Stimulated activated CD4-positive, alpha-beta T cell treated with anti-CD3 and anti-CD28 coated beads, Interleukin-1b, Interleukin-23, amount 100 ng/mL, for 24 hours (primary cell): ENCODE results near the gene ADD1.

ENCODE experiments used
- DNase-seq, 4 experiments: peaks; one replicate each; pipeline ENCODE4 v3.0.0-alpha.2; 2020; ENCODE audit warnings: low read depth in 4 of 4, low spot score in 1 of 4

ADD1 gene

DNA sequence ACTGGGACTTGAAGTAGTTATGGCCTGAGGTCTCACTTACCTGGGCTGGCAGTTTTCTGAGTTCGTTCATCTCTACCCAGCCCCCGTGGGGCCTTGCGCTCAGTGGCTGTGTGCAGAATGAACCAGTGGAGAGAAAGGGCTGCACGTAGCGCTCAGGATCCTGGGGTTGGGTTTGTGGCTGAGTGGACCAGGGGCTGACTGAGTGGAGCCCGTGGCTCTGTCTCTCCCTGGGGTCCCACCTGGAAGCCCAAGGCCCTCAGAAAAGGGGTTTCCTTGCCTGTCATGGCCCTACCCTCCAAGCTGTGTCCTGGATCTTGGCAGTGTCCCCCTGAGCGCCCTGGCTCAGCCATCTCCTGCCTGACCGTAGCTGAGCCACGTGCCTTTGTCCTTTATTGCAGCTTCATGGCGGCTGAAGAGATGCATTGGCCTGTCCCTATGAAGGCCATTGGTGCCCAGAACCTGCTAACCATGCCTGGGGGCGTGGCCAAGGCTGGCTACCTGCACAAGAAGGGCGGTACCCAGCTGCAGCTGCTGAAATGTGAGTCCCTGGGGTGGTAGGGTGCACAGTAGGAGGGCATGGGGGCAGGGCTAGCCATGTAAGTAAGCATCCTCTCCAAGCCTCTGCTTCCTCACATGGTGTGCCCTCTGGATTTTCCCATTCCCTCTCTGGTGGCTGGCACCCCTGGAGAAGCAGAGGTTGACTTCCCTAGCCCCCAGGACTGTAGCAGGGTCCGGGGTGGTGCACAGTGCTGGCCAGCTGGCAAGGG, 23.2 kb upstream of the ADD1 start:
- no peak for DNase-seq

DNA sequence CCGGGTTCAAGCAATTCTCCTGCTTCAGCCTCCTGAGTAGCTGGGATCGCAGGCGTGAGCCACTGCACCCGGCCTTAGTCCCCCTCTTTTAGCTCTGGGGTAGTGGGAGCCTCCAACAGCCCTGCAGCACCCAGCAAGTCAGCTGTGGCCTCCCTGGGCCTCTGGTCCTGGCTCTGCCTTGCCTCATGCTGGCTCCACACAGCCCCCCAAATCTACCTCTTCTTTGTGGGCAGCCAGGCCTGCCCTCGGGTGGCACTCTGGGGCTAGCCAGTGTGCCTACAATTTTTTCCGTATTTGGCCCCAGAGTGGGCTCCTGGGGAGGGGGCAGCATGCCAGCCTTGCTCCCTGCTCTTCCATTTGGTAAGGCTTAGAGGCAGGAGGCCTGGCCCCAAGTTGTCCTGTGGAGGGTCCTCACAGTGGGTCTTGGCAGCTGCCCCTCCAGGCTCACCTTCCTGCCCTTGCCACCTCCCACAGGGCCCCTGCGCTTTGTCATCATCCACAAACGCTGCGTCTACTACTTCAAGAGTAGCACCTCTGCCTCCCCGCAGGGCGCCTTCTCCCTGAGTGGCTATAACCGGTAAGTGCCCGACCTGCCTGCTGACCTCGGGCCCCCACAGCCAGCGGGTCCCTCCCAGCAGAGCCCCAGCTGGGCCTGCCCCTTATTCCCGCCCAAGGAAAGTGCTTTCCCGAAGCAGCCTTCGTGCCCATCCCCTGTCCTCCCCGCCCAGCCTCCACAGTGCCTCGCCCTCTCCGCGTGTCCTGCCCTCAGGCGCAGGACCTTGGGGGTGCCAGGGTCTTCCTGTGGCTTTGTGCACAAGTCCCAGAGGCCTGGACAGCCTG, 21.0 kb upstream of the ADD1 start:
- no peak for DNase-seq

DNA sequence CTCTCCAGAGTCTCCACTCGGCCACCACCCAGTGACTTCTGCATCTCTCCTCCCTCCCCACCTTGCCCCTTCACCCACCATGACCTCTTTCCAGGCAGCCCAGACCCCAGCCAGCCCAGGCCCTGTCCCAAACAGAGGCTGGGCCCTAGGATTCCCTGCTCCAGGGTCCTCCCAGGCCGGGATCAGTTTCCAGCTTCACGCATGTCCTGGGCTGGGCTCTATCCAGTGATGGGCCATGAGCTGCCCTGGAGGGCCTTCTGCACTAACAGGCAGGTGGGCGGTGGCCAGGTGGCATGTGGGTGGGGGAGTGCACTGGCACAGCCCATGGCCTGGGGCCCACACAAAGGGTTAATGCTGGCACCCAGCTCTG, 20.4 kb upstream of the ADD1 start:
- no peak for DNase-seq

DNA sequence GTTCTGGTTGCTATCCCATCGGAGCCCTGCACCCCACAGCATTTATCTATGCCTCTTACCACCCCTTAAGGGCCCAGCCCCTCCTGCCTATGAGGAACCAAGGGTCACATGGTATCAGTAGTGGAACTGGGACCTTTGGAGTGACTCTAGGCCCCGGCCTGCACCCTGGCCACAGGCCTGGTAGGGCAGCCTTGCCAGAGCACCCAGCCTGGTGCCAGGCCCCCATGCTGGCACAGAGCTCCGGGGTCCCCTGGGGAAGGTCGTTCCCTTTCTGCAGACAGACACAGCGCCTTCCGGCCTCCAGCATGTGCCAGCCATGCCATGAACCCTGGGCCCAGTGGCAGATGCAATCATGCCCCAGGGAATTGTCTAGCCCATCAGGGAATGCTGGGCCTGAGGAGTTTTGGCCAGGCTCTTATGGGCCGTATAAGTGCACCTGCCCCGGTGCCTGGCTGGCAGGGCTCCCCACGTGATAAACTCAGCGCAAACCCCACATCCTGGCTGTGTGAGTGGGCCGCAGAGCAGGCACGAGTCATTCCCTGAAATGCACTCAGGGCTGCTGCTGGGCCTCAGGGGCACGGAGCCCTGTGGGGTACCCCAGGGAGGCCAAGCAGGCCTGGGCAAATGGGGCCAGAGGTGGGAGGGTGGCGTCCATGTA, 19.8 kb upstream of the ADD1 start:
- no peak for DNase-seq

DNA sequence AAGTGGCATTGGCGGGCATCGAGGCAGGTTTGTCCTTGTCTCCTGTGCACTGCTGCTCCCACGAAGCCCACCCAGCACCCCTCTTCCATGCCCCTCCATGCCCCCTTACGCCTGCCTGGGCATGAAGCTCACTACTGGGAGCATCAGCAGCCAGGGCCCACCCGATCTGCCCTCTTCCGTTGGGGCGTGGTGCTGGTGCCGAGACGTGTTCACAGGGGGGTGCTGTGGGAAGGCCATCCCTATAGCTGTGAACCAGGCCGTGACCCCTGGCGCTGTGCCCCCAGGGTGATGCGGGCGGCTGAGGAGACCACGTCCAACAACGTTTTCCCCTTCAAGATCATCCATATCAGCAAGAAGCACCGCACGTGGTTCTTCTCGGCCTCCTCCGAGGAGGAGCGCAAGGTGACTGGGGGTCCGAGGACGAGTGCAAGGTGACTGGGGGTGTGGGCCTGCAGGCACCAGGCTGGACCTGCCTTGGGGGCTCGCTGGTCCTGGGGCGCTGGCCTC, 19.3 kb upstream of the ADD1 start:
- DNase-seq, result no peak

DNA sequence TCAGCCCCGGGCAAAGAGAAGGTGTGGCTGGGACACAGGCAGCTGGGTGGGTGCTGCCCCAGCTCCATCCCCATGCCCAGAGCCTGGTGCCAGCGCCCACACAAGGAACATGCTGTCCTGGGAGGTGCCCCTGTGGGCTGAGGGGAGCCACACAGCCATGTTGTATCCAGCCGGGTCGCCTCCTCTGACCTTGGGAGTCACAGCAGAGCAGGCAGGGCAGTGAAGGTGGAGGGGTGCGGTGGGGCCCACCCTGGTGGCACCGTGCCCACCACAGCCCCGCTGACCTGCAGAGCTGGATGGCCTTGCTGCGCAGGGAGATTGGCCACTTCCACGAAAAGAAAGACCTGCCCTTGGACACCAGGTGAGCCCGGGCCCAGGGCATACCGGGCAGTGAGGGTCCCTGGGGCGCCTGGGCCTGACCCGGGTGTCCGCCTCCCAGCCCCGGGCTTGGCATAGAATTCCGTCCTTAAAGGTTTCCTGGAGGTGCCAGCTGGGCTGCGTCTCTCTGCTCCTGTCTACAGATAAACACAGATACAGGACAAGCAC, 18.7 kb upstream of the ADD1 start:
- no peak for DNase-seq

DNA sequence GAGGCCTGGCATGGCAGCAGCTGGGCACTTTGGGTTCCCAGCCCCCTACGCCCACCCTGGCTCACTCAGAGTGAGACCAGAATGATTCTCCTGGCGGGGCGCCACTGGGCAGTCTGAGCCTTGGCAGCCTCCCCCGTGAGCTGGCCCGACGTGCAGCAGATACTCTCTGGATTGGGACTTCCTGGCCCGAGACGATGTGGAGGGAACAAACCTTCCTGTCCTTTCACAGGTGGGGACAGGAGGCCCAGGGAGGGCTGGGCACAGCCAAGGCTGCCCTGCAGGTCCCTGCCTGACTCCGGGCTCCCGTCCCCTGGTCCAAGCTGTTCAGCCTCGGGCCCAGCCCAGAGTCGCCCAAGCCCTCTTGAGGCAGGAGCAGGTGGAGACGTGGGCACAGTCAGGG, 17.9 kb upstream of the ADD1 start:
- DNase-seq, result no peak

DNA sequence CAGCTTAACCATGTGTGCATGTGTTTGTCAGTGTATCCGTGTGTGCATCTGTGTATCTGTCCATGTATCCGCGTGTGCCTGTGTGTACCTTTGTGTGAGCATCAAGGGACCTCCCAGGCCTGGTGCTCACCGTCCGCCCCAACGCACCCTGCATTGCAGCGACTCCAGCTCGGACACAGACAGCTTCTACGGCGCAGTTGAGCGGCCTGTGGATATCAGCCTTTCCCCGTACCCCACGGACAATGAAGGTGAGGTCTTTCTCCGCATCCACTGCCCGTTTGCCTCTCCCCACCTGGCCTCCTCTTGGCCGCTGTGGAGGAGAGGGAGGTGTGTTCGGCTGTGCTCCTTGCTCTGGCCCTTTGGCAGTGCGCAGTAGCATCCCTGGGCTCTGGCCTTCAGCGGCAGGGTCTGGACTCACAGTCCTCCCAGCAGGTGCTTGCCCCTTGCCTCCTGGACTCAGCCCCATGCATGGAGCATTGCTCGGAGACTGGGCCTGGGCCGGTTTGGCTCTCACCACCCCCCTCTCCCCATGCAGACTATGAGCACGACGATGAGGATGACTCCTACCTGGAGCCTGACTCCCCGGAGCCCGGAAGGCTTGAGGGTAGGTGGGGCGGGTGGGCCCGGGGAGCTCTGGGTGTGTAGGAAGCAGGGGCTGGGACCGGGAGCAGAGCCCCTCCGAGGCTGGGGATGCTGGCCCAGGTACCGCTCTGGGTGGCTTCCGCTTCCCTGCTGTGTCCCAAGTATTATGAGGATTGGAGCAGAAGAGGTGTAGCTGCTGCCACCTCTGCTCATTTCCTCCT, 16.4 kb upstream of the ADD1 start:
- no peak for DNase-seq

DNA sequence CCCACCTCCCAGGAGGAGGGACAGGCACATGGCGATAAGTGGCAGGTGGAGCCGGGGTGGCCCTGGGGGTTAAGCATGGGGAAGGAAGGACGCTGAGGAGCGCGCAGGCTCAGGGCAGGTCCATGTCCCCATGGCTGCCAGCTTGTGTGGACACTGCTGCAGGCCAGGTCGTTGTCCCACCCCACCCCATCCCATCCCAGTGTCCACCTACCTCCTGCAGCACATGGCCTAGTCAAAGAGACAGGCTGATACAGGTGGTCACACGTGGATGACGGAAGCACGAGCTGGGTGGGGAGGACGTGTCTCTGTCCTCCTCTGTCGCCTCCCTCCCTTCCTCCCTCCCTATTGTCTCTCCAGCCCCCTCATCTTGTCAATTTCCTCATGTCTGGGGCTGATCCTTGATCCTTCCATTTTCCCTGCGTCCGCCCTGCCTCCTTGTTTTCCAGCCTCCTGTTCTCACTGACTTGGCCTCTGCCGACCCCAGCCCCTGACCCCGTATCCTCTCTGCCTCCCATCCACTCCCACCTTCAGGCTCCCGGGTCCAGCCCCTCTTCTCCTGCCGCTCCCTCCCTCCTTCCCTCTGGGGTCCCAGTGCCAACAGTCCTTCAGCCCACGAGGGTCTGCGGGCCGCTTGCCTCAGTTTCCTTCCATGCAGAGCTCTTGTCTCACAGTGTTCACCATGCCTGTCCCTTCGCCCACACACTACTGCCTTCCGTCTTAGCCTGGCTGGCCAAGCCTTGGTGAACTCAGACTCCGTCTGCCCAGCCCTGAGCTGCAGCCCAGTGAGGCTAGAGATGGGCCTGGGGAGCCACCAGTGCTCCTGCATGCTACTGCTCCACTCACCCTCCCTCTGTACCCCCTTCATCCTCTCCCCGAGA, 15.5 kb upstream of the ADD1 start:
- DNase-seq, result no peak

DNA sequence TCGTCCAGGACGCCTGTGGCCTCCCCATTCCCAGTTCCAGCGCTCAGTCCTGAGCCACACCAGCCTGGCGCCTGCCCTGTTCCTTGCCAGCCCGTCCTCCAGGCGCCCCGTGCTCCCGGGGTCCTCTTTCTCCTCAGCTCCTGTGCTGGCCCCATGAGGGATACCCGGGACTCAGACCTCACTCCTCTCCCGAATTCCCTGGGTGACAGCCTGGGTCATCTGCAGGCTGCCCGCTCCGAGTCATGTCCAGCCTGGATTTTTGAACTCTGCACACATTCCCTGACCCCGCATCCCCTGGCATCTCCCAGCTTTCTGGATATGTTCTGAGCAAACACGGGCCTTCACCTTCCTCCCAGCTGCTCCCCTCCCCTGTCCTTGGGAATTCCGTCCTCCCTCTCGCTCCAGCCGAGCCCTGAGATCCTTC, 14.9 kb upstream of the ADD1 start:
- DNase-seq, result no peak

DNA sequence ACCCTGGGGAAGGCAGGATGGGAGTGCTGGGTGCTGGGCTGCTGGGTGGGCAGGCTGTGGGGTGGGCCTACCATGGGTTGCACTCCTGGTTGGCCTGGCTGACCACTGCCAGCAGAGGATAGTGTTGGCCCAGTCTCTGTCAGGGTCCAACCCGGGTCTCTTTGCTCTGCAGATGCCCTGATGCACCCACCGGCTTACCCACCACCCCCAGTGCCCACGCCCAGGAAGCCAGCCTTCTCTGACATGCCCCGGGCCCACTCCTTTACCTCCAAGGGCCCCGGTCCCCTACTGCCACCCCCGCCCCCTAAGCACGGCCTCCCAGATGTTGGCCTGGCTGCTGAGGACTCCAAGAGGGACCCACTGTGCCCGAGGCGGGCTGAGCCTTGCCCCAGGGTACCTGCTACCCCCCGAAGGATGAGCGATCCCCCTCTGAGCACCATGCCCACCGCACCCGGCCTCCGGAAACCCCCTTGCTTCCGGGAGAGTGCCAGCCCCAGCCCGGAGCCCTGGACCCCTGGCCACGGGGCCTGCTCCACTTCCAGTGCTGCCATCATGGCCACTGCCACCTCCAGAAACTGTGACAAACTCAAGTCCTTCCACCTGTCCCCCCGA, 14.2 kb upstream of the ADD1 start:
- no peak for DNase-seq

DNA sequence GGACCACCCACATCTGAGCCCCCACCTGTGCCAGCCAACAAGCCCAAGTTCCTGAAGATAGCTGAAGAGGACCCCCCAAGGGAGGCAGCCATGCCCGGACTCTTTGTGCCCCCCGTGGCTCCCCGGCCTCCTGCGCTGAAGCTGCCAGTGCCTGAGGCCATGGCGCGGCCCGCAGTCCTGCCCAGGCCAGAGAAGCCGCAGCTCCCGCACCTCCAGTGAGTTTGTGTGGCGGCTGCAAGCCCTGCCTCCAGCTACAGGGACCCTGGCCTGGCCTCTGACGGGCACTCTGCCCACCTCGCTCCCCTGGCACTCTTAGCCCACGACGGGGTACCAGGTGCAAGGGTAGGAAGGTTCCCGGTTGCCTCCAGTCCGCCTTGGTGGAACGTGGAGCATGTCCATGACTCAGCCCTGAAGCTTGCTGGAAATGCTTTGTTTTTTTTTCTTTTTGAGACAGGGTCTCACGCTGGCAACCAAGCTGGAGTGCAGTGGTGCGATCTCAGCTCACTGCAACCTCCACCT, 13.7 kb upstream of the ADD1 start:
- DNase-seq, result no peak

DNA sequence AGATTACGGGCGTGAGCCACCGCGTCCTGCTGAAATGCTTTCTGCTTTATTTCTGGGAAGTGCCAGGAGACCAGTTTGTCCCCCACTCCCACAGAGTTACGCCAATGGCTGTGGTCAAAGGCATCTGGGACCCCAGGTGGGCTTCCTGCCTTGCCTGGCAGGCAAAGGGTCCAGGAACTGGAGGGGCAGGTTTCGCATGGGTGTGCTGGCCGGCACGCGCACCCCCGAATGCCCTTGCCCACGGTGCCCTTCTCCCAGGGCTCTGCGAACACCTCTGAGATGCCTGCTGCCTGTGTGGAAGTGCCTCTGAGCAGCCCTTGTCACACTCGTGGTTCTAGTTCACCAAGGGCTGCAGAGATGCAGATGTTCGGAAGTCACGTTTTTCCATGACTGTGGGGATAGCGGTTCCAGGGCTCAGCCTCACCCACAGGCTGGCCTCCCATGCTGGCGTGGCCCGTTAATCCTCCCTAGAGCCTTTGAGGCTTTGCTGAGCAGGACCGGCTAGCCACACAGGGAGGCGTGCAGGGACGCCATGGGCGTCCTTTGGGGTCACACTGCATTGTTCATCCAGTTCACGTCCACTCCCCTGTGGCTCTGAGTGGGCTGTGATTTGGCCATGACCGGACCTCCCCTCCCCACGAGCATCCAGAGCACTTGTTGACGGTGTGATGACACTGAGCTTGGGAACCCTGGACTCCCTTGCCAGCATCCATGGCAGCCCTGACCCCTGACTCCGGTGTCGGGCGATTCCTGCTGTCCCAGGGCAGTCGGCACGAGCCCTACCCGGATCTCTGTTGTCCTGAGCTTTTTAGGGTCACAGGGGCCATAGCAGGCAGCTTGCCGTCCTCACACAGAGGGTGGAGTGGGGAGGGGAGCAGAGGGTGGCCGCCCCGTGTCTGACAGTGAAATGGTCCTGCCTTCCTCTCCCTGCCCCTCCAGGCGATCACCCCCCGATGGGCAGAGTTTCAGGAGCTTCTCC, 12.7 kb upstream of the ADD1 start:
- no peak for DNase-seq

DNA sequence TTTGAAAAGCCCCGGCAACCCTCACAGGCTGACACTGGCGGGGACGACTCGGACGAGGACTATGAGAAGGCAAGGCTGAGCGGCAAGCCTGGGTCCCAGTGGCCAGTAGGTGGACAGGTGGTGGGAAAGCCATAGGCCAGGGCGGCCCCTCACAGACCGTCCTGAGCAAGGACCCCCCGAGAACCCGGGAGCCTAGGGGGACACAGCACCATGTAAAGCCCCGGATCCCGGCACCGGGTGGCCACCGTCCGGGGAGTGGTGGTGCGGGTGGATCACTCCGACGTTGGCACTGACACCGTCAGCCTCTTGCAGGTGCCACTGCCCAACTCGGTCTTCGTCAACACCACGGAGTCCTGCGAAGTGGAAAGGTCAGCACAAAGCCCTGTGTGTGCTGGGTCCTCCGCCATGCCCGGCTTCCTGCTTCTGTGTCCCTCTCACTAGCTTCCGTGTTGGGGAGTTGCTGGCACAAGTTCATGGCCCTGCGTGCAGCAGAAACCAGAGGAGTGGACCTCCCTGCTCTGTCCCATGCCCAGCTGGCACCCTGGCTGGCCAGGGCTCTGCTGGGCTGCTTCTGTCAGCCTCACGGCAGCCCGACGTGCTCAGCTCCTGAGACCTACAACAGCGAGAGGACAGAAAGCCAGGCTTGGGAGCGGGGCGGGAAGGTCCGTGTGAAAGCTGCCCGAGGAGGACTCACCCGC, 11.9 kb upstream of the ADD1 start:
- DNase-seq, result no peak

DNA sequence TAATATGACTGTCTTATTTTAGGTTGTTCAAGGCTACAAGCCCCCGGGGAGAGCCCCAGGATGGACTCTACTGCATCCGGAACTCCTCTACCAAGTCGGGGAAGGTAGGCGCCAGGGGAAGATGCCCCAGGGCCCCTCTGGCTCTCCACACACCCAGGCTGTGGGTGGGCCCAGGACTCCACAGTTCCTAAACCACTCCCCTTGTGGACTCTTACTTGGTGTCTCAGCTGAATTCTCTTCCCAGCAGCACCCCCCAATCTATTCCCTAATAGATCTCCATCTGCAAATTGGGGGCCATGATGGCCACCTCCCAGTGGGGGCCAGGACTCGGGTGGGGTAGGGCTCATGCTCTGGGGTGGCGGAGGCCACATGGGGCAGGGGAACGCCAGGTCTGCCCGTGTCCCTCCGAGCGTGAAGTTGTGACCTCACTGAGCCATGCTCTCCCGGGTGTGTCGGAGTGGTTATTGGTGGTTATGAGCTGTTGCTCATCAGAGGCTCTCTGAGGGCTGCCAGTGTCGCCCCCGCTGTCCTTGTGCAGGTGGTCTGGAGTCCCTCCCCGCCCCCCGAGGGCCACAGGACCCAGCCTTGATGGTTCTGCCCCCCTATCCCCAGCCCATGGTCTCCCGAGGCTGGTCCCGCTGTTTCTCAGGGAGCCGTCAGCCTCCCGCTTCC, 11.2 kb upstream of the ADD1 start:
- DNase-seq, result no peak

DNA sequence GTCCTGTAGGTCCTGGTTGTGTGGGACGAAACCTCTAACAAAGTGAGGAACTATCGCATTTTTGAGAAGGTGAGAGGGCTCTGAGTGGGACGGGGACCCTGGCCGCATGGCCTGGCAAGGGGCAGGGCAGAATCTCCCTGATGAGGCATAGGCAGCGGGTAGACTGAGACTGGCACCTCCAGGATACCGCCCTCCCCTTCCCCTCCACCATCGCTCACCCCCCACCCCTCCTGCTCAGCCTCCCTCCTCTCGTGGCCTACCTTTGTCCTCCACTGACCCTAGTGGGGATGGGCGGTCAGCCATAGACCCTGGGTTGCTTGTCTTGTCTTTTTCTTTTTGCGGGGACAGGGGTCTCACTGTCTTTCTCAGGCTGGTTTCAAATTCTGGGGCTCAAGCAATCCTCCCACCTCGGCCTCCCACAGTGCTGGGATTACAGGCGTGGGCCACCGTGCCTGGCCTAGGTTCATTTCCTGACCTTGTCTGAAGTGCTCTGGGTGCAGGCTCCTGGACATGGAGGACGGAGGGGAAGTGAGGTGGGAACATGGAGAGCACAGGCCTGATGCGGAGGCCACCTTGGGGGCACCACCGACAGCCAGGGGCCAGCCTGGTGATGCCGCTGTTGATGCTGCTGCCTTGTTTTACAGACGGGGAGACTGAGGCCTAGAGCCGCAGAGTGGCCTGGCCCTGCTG, 10.5 kb upstream of the ADD1 start:
- no peak for DNase-seq
